SH-SY5Y (cell line): Measurements from ENCODE around the gene UGDH.
A peak's percentile ranks its signal among the peaks of the same experiment; 100 is the strongest.

Experiments
- GATA2 ChIP-seq: IDR thresholded peaks from 2 replicates; pipeline ENCODE4 v1.6.1; 2011; ENCODE audit warnings: mild to moderate bottlenecking, low read depth, low read length
- GATA3 ChIP-seq: IDR thresholded peaks from 2 replicates; pipeline ENCODE4 v1.6.1; 2011; ENCODE audit warnings: low read depth, mild to moderate bottlenecking, low read length, moderate library complexity

DNA sequence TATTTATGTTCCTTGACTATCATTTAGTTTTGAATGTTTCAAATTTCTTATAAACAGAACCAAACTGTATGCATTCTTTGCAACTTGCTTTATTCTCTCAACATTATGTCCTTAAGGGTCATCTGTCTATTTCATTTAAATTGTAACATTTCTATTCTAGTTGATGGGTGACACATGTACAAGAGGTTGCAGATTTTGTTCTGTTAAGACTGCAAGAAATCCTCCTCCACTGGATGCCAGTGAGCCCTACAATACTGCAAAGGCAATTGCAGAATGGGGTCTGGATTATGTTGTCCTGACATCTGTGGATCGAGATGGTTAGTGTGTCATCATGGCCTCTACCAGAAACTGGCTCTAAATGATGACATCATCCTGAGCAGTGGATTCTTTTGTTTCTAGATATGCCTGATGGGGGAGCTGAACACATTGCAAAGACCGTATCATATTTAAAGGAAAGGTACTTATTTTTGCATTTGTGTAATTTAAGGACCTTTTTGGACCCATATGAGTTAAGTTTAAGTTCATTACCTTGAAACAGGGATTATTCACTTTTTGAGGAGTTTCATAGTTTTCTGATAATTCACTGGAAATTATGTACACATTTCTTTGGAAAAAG is 62.2 kb downstream of the UGDH start:
- TF ChIP-seq GATA2 (peak; percentile 19; the same call in 1 of the 2 replicates), GATA3 (no peak)
